Epidermal melanocyte (primary cell): ENCODE results near the gene PRDM1.

Experiments used
- DNase-seq: peaks from one replicate; pipeline ENCODE4 v3.0.0; 2011; ENCODE audit warnings: low spot score; ENCODE audit not compliant: insufficient read length

Gene PRDM1

DNA sequence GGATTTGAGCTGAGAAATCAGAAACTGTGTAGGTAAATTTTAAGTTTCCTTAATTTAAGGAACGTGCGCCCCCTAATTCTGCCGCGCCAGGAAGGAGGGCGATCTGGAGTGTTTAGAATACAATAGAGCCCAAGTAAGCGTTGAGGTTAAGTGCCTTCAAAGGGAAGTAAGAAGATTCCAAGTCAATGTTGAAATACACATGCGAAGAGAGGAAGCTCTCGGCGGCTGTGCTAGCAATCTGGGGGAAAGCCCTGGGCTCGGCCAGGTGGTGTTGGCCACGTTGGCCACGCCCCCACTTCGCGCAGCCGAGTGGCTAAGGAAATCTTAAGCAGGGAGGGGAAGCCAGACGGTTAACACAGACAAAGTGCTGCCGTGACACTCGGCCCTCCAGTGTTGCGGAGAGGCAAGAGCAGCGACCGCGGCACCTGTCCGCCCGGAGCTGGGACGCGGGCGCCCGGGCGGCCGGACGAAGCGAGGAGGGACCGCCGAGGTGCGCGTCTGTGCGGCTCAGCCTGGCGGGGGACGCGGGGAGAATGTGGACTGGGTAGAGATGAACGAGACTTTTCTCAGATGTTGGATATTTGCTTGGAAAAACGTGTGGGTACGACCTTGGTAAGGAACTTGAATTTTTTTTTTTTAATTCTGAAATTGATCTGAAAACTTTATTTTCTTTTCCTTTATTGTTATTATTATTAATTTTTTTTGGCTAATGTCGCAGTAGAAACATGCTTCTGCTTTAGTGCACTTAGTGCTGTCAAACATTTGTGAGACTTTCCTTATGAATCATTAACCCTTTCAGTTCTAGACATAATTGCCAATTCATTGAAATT lies at the start of gene PRDM1:
TSS of gene PRDM1 (plus strand) at position 353 of the 830 bp plus-strand sequence. CDS start at position 571, 218 bp downstream.
- DNase-seq = peak; percentile 38

DNA sequence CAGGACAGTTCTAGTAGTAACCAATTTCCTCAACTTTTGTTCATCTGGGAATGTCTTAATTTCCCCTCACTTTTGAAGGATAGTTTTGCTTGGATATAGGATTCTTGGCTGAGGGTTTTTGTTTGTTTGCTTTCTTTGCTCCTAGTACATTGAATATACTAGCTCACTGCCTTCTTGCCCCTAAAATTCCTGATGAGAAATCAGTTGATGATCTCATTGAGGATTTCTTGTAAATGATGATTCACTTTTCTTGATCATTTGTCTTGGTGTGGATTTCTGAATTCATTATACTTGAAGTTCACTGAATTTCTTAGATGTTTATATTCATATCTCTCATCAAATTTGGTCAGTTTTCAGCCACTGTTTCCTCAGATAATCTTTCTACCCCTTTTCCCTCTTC lies 49.1 kb upstream of the PRDM1 start:
- DNase-seq = no peak

DNA sequence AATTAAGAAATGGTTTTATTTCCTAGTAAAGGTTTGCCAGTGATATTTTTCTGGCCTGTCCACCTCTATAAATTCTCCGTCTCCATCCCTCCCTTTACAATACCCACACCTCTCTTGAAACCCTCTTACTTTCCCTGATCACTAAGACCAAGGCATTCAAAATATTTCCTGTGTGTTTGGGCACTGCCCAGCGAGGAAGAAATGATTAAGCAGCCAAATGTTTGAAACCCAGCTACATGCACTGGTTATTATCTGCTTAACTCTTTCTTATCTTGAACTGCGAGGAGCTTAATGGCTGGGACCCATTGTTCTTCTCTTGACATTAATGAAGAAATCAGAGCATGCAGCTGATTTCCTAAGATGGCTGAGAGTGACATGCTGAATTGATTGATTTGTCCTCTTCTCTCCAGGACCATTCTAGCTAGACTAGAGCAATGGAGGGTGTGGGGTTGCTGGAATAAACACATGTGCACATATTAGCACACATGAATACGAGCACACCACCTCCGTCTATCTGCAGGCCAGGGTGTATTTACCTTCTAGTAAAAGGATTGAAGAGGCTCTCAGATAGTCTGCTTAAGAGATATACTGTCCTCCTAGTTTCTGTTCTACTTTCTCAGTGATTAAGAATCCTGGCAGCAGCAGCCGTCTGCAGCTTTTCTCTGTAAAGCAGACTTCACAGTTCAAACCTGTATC lies 46.1 kb upstream of the PRDM1 start:
- no peak for DNase-seq

DNA sequence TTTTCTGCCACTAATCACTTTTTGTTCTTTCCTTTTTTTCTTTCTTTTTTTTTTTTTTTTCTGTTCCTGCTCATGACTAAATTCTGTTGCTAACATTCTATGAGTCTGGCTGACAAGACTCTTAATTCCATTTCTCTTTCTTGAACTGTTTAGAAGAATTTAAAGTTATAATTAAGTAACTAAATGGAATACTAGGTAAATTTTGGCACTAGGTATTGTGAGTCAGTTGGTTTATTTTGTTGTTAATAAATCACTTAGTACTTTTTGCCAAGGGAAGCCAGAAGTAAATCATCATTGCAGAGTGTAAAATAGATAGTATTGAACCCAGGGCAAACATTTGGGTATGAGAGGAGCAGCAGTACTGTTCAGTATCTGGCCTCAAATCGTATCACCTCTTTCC lies 42.0 kb upstream of the PRDM1 start:
- no peak for DNase-seq

DNA sequence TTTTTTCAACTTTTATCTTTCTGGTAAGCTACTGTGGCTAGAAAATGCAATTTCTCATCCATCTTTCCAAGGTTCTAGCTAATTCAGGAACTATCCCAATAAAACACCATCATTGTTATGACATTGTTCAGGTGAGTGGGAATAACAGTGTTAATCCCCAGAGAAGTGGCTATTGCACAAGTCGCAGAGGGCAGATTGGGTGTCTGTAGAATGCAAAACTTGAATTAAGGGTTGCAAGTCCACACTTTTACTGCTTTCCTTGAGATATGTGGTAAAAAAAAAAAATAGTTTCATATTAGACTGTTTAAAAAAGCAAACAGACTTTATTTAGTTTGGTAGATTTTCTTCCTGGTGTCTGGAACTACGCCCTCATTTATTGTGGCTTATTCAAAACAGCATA lies 41.1 kb upstream of the PRDM1 start:
- no peak for DNase-seq

DNA sequence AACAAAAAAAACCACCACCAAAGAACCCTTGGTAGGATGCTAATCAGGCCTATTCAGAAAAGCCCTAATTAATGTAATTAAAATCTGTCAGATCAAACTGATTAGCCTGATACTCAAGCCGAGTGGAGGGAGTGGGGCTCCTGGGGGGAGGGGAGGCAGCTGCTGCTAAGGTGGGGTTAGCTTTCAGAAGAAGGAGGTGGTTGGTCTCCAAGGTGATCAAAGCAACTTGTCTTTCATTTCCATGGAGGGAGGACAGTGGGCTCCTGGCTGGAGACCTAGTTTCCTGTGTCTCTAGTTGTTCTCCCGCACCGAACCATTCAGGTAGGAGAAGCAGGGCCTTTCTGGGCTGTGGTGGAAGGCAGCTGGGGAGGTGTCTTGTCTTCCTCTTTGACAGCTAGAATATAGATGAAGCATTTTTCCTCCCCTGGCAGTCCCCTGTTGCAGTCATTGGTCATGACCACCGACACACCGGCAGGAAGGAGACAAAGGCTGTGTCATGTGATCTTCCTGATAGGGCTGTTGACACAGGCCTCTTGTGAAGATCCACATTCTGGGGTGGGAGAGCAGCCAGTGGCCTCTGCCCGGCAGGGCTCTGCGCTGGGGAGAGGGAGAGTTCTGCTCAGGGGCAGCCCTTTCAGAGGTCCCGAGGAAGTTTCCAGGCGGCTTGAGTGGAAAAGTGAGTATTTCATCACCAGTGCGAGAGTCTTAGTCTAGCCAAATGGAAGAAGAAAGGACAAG lies 39.9 kb upstream of the PRDM1 start:
- DNase-seq = no peak

DNA sequence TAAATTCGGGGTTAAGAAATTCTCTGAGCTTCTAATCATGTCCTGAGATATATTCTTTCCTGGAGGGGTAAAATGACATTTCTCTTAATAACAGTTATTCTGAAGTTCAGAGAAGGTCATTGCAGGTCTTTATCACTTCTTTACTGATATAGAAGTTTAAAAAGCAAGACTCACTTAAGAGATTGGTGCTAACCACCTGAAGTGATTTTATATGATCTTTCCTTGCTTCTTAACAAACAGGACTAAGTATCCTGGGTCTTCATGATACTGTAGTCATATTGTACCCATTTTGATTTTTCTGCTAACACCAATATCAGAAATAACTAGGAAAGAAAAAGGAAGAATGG lies 39.3 kb upstream of the PRDM1 start:
- no peak for DNase-seq

DNA sequence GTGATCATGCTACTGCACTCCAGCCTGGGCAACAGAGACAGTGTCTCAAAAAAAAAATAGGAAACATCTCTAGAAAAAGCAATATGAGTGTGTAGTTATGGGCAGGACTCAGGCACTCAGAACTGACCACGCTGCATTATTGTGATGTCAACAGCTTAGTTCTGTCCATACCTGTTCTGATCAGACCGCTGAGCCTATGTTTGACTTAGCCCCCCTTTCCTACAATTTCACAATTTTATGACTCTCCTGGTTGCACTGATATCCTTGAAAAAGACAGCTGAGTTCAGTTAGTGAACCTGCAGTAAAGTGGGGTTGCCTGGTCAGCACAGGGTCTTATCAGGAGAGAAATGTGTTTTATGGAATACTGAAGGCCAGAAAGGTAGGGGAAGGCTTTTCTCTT lies 37.8 kb upstream of the PRDM1 start:
- DNase-seq = no peak

DNA sequence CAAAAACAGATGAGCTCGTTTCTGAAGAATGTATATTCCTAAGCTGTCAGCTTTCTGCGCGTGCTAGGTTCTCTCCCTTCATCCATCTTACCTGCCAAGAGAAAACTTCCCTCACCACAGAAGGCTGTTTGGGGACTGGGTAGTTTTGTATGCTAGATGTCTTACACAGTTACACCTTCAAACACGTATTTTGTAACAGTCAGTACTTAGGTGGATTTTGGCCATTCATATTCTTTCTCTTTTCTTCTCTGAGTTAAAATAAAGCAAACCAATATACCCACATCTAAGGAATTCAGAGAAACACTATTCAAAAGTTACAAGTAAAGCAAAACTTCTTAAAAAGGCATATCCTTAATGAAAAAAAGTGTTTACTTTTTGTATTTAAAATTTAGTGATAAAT lies 35.6 kb upstream of the PRDM1 start:
- DNase-seq = no peak

DNA sequence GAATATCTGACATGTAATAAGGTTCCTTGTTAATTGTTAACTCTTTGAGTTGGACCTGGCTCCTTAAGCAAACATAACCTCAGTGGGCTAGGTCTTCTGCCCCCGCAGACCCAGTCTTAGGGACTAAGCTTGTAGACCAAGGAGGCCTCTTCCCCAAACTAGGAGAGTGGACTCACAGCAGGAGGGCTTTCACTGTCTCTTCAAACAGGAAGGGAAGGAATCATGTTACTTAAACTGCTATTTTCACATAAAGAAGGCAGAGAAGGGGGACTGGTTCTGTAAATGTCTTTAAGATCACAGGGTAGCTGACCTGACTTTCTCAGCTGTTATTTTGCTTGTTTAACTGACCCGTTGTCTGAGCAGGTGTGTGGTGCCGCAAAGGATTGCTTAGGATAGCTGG lies 34.9 kb upstream of the PRDM1 start:
- DNase-seq = no peak

DNA sequence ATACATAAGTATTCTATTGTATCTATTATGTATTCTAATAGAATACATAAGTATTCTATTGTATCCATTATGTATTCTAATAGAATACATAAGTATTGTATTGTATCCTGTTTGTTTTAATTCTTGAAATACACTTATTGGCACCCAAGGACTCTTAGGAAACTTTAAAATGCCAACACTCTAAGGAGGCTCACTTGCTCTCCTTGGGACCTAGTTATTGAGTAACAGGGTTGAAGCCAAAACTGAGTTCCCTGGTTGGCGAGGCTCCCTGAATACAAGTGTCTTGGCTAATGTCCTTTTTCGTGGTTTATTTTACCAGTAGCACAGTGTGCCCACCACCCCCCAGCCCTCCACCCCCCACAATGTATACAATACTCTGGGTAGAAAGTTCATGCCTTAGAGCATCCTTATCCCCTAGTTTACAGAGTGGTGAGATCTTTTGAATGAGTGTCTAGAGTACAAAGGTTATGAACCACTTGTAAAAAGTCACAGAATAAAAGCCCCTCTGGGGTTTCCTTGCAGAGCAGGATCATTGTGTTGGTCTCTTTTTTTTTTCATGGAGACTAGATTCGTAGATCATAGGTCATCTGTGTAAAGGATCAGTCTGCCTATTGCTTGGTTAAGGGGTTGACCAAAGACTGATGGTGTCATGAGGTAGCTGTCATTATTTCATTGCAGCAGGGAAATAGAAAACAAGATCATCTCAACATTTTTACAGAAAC lies 32.5 kb upstream of the PRDM1 start:
- DNase-seq = no peak

DNA sequence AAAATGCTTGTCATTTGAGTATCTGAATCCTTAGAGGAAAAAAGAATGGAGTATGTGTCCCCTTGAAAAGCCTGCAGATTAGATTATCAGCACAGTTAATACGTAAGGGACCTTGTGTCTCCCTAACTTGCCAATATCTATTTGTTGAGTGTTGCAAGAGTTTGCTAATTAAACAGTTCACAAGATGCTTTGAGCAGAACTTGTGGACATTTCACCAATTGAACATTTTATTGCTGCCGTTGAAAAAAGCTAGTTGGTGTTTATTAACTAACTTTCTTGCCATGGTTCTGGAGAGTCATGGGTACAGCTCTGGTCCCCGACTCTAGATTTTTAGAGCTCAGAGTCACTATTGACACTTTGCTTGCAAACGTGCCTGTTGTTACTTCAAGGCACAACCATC lies 30.6 kb upstream of the PRDM1 start:
- DNase-seq = no peak

DNA sequence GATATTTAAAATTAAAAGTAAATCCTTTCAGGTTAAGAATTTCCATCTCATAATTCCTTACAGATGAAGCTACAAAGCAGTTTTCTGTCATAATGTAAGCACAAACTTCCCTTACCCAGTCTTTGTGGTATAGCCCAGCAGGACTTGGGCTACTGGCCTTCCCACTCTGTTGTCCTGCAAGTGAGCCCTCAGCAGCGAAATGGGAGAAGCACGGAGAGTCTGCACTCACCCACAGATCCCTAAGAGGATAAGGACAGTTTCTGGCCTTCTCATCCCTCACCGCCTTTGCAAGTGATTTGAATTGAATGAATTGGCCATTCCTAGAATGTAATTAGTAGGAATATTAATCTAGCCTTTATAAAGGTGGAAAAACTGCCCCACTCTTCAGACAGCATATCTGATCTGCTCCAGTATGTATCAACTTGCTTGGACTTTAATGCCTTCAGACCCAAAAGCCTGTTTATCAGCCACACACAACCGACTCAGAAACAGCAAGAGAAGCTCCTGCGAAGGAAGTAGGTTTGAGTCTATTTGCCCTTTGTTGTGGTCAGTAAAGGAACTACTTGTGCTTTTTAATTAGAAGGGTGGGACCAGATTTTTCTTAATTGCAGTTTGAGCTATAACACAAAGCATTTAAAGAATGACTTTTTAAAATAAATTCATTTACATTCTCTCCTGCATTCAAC lies 29.9 kb upstream of the PRDM1 start:
- DNase-seq = no peak

DNA sequence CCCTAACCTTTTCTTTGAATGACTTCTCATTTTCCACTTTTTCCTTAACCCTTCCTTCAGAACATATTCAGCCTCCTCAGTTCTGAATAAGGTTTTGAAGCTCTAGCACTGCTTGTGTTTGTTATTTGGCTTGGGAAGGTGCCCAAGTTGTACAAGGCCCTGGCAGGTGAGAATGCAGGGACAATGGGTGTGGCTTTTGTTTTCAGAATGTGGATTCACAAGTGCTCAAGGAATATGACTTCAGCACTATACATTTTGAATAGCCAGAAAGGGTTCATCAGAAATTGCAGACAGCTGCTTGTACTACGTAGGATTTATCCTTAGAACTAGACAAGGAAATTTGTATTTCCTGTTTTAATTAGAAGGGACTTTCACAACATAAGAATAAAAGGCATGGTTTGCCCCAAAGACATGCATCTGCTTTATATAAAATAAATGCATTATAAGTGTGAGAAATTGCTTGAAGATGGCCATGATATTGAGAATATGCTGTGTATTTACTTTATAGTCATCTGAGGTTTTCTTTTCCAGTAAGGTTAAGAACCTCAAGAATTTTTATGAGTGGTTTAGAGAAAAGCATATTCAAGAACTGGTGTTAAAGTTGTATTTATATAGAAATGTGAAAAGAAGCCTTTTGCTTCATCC lies 29.3 kb upstream of the PRDM1 start:
- DNase-seq = no peak

DNA sequence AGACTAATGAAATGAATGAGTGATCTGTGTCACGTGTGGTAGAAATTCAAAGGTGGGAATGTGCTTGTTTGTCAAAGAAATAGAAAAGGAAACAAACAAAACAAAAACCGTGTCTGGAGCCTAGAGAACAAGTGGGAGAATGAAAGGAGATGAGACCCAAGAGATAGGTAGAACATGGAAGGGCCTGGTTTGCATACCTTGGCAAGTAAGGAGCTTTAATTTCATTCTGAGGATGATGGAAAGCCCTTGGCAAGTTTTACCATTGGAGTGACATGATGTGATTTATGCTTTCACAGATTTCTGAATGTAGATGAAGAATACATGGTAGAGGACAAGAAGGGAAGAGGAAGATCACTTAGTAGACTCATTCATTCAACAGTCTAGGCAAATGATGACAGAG lies 26.8 kb upstream of the PRDM1 start:
- no peak for DNase-seq

DNA sequence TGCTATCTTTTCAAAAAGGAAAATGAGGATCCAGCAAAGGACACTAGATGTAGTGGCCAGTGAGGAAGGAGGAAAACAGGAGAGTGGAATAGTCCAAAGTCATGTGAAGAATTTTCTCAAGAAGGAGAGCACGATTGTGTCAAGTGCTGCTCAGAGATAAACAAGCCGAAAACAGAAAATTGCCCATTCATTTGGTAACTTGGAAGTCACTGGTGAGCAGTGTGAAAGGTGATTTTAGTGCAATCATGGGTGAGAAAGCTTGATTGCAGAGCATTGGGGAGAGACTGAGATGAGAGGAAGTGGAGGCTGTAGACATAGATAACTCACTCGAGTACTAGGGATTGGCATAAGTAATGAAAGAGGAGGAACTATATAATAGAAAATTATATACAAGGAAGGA lies 26.0 kb upstream of the PRDM1 start:
- DNase-seq = no peak

DNA sequence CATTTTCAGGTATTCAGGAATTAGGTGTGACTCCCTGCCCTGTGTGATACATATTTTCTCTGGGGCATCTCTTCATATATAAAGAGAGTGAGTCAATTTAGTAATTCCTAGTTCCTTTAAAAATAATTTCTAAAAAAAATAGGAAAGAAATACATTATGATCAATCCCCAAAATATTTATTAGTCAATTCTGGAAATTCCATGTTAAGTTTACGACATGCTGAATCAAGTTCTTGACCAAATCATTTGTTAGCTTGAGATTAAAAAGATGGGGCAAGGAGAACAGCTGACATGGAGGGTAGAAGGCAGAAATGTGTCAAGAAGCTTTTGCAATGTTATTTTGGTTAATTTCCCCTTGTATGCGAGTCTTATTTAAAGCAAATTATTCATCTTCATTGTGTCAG lies 22.7 kb upstream of the PRDM1 start:
- DNase-seq = no peak

DNA sequence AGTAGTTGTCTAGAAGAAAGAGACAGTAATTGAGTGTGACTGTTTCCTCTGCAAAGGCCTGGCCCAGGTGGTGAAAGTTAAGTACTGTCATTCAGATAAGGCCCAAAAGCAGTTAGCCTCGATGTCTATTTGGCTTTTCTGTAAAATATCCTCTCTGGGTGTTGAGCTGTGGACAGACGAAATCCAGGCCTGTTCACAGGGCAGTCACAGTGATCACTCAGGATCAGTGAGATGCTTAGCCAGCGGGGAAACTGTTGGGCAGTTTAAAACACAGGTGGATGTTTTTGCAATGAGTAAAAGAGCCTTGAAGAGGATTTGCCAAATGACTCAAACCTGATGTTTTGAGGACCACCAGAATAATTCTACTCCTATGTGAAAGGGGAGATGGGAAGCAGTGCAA lies 22.0 kb upstream of the PRDM1 start:
- no peak for DNase-seq

DNA sequence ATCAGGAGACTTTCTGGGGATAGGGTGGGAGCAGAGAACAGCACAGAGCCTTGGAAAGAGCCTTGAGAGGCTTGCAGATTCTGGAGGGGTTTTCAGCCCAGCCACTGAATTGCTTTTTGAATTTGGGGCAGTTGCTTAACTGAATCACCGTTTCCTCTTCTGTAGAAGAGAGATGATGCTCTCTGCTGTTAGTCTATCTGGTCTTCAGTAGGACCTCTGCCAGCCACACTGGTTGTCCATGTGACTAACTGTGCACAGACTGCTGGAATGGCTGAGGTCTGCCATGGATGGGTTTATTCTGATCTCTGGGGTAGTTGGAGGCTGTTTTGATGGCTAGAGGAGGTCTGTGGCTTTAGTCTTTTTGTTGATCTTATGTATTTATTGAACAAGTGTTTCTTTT lies 21.4 kb upstream of the PRDM1 start:
- no peak for DNase-seq

DNA sequence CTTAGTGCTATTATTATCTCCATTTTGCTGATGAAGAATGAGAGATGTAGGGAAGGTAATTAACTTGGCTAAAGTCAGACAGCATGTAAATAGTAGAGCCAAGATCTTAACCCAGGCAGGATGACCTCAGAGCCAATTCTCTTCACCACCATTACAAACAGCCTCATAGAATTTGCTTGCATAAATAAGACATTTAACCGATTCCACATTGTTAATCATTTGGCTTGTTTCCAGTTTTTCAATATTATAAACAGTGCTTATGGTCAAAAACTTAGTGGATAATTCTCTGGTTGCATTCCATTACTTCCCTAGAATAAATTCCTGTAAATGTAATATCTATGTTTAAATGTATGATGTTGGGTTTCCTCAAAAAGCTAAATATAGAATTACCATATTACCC lies 19.1 kb upstream of the PRDM1 start:
- no peak for DNase-seq

DNA sequence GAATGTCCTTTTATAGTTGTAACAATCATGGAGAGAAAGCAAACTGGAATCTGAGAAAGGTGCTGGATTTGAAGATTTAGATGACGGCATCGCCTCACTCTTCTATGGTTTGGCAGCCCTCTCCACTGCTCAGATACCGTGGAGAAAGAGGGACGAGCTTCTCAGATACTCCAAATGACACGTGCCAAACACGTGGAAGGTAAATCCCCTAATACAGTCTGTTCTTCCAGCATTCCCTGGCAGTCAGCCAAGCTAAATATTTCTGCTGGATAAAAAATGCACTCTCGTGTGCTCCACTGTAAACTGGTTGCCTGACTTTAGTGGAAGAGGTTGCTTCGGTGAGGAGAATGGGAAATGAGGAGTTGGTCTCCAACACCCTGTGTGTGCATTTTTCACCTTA lies 16.7 kb upstream of the PRDM1 start:
- no peak for DNase-seq
